Transverse colon (tissue), 4 donors: ENCODE measurements around the gene TPRX1.

ENCODE experiments used
- CTCF ChIP-seq, 5 experiments: fragments of 200-600 bp in 3 of 5; fragments of 450-650 bp in 2 of 5; sonication (generic) in 3 of 5; IDR thresholded peaks; 1 replicate in 2 of 5; 2 replicates in 3 of 5; pipeline ENCODE4 v1.5.1; 2016 to 2017; ENCODE audit warnings: antibody characterized with exemption in 5 of 5, inconsistent platforms in 3 of 5, mild to moderate bottlenecking in 2 of 5, moderate library complexity in 1 of 5
- EP300 ChIP-seq: sonication (generic); formaldehyde crosslinking; IDR thresholded peaks from one replicate; pipeline ENCODE4 v1.6.1; 2017; ENCODE audit warnings: antibody characterized with exemption, low read depth
- POLR2AphosphoS5 ChIP-seq, 3 donors: sonication (generic); formaldehyde crosslinking; IDR thresholded peaks; one replicate each; pipeline ENCODE4 v1.6.1; 2016; ENCODE audit warnings: antibody characterized with exemption in 3 of 3

DNA sequence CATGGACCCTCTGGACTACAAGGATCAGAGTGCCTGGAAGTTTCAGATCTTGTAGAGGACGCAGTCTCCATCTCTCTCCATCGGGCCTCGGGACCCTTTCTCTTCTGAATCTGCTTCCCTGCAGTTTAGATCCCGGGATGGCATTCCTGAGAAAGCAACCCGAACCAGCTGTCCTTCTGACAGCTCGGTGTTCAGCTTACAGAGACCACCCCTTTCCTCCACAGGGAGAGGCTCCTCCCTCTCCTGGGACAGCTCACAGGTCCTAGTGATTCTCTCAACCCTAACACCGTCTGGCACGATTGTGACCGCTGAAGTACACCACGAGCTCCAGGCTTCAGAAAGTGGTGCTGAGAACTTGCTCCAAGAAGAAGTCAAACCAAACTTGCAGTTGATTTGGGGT lies 35.6 kb upstream of the TPRX1 start:
- TF ChIP-seq CTCF (IDR thresholded peaks at IDR 0.05) (no peak), POLR2AphosphoS5 (IDR thresholded peaks at IDR 0.05) (no peak), EP300 (no peak)
